BLaER1 treated with 17β-estradiol and CSF1 and Interleukin-3, amounts not matched to agents 10 nM and 100 nM (cell line): ENCODE results near the gene ZNF587B.
"Not testable (repeated sequence)": the region's sequence is repeated elsewhere in the genome, so short reads cannot be mapped to it uniquely, and the experiment has no call there.

Source experiments
- H3K27ac ChIP-seq, 11 experiments: shearing (Covaris generic); formaldehyde crosslinking; 2 replicates each; pipeline ENCODE4 v1.8.1; 2022
- H3K27me3 ChIP-seq, 11 experiments: shearing (Covaris generic); formaldehyde crosslinking; 2 replicates each; pipeline ENCODE4 v1.8.1; 2022
- H3K36me3 ChIP-seq, 11 experiments: shearing (Covaris generic); formaldehyde crosslinking; 2 replicates each; pipeline ENCODE4 v1.8.1; 2022
- H3K4me1 ChIP-seq, 10 experiments: shearing (Covaris generic); formaldehyde crosslinking; 2 replicates each; pipeline ENCODE4 v1.8.1; 2022
- H3K4me2 ChIP-seq, 11 experiments: shearing (Covaris generic); formaldehyde crosslinking; 2 replicates each; pipeline ENCODE4 v1.8.1; 2022
- H3K4me3 ChIP-seq, 10 experiments: shearing (Covaris generic); formaldehyde crosslinking; 2 replicates each; pipeline ENCODE4 v1.8.1; 2022
- H3K9ac ChIP-seq, 11 experiments: shearing (Covaris generic); formaldehyde crosslinking; 2 replicates each; pipeline ENCODE4 v1.8.1; 2022
- H3K9me3 ChIP-seq, 11 experiments: shearing (Covaris generic); formaldehyde crosslinking; replicated peaks in 1 of 11; 2 replicates each; pipeline ENCODE4 v1.8.1; 2022
- H4K20me1 ChIP-seq, 11 experiments: shearing (Covaris generic); formaldehyde crosslinking; 2 replicates each; pipeline ENCODE4 v1.8.1; 2022
- Cebpa-rat ChIP-seq, 11 experiments: shearing (Covaris generic); IDR thresholded peaks; 2 replicates each; pipeline ENCODE4 v1.8.1; 2022

The ZNF587B gene

DNA sequence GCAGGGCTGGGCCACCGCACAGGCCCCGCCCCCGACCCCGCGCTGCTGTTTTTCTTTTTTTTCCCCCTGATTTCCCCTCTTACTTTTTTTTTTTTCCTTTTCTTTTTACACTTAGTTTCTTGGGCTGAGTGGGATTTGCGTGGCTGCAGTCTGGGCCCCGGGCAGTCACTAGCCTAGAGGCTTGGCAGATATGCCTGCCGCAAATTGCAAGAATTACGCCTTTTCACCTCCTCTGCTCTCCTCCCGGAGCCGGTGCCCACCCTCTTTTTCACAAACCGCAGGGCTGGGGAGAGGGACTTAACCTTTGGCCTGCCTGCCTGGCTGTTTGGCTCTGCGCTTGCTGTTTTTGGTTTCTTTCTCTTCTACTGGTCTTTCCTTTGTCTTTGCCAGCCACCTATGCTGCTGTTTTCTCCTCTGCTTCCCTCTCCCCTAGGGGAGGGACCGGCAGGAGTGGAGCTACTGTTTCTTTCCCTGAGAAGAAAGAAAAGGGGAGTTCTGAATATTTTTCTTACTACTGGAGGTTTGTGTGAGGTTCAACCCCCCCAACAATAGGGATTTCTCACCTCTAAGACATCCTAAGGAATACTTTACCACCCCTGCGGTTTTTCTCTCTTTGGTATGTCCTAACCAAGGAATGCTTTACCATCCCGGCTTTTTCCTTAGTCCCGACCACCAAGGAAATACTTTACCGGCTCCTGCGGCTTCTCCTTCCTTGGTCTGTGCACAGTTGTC lies 26.3 kb upstream of the ZNF587B start:
- TF ChIP-seq Cebpa-rat (IDR thresholded peaks at IDR 0.05), result no peak
- Histone ChIP-seq H3K4me1 (peaks cover 0 to 52% (median 13%) of the 10 kb centered on the region in 10 experiments; a peak in 17 of 20 replicates), H3K36me3 (peaks cover 38 to 66% (median 55%) of the 10 kb centered on the region in 11 experiments), H3K4me2 (peak overlapping the region; percentile 35 to 86 (median 73)), H3K9ac (peak overlapping the region; percentile 7 to 76 (median 57); a peak in 20 of 22 replicates), H3K9me3 (no peaks in the 10 kb centered on the region), H4K20me1 (peaks cover 5 to 96% (median 39%) of the 10 kb centered on the region in 11 experiments; a peak in 16 of 22 replicates), H3K27me3 (no peaks in the 10 kb centered on the region), H3K27ac (peak overlapping the region; percentile 4 to 65 (median 43); a peak in 15 of 22 replicates), H3K4me3 (peak overlapping the region; percentile 30 to 62 (median 44))

GRCh38 chr19:57807541-57807940 lies 22.6 kb upstream of the ZNF587B start:
- H3K9me3 ChIP-seq, result no peaks in the 10 kb centered on the region
- H3K4me3 ChIP-seq, result no peak overlapping the region
- H3K36me3 ChIP-seq, result peaks cover 48 to 75% (median 64%) of the 10 kb centered on the region in 11 experiments
- no peaks in the 10 kb centered on the region for H3K27me3 ChIP-seq
- H3K4me1 ChIP-seq, result peaks cover 7 to 35% (median 17%) of the 10 kb centered on the region in 10 experiments
- no peak overlapping the region for H3K27ac ChIP-seq
- no peak overlapping the region for H3K4me2 ChIP-seq
- H4K20me1 ChIP-seq, result peaks cover 5 to 83% (median 41%) of the 10 kb centered on the region in 11 experiments; a peak in 17 of 22 replicates
- no peak overlapping the region for H3K9ac ChIP-seq
- no peak for TF ChIP-seq Cebpa-rat (IDR thresholded peaks at IDR 0.05)

DNA sequence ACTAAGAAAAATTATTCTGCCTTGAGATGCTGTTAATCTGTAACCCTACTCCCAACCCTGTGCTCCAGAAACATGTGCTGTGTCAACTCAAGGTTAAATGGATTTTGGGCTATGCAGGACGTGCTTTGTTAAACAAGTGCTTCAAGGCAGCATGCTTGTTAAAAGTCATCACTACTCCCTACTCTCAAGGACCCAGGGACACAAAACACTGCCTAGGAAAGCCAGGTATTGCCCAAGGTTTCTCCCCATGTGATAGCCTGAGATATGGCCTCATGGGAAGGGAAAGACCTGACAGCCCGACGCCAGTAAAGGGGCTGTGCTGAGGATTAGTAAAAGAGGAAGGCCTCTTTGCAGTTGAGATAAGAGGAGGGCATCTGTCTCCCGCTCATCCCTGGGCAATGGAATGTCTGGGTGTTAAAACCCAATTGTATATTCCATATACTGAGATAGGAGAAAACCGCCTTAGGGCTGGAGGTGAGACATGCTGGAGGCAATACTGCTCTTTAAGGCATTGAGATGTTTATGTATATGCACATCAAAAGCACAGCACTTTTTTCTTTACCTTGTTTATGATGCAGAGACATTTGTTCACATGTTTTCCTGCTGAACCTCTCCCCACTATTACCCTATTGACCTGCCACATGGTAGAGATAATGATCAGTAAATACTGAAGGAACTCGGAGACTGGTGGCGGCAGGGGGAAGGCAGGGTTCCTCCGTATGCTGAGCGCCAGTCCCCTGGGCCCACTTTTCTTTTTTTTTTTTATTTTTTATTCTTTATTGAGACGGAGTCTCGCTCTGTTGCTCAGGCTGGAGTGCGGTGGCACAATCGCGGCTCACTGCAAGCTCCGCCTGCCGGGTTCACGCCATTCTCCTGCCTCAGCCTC lies 19.4 kb upstream of the ZNF587B start:
- not testable (repeated sequence) for H3K27me3 ChIP-seq, H3K9ac ChIP-seq, H3K4me3 ChIP-seq, H3K4me2 ChIP-seq, H3K9me3 ChIP-seq, H3K27ac ChIP-seq
- Histone ChIP-seq H3K36me3 (peaks cover 43 to 71% (median 56%) of the 10 kb centered on the region in 11 experiments), H4K20me1 (peaks cover under 1 to 58% (median 24%) of the 10 kb centered on the region in 11 experiments; a peak in 12 of 22 replicates), H3K4me1 (peaks cover 24 to 36% (median 30%) of the 10 kb centered on the region in 10 experiments)

DNA sequence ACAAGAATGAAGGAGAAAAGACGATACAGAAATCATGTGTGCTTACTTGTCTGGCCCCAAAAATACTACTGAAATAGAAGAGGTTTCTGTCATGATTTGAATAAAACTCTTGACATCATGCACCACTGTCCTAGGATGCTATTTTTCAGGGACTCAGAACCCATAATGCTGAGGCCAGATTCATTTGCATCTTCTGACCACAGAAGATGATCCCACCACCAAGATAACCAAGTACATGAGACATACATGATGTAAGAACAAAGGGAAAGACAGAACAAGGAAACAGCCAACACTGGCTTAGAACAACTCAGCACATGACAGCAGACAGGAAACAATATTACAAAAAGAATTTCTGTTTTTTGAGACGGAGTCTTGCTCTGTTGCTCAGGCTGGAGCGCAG lies 17.9 kb upstream of the ZNF587B start:
- Histone ChIP-seq H3K27ac (peak overlapping the region in 7 of 11 experiments; percentile 2 to 52 (median 14); a peak in 8 of 22 replicates), H3K27me3 (no peaks in the 10 kb centered on the region), H3K4me2 (peak overlapping the region; percentile 6 to 97 (median 83); a peak in 20 of 22 replicates), H4K20me1 (peaks cover 0 to 44% (median 15%) of the 10 kb centered on the region in 11 experiments; a peak in 12 of 22 replicates), H3K9ac (peak overlapping the region in 3 of 11 experiments; percentile 9 to 61 (median 55); a peak in 4 of 22 replicates), H3K4me1 (peaks cover 24 to 35% (median 29%) of the 10 kb centered on the region in 10 experiments), H3K4me3 (peak overlapping the region in 1 of 10 experiments; percentile 28; a peak in 2 of 20 replicates), H3K9me3 (no peaks in the 10 kb centered on the region), H3K36me3 (peaks cover 29 to 56% (median 42%) of the 10 kb centered on the region in 11 experiments)
- no peak for TF ChIP-seq Cebpa-rat (IDR thresholded peaks at IDR 0.05)

- Histone ChIP-seq H3K36me3 (peaks cover 20 to 46% (median 32%) of the 10 kb centered on the region in 11 experiments), H3K4me2 (peak overlapping the region; percentile 83 to 97 (median 92)), H3K4me1 (peaks cover 30 to 38% (median 36%) of the 10 kb centered on the region in 10 experiments), H4K20me1 (peaks cover 0 to 34% (median 15%) of the 10 kb centered on the region in 11 experiments; a peak in 11 of 22 replicates), H3K27ac (peak overlapping the region in 8 of 11 experiments; percentile 2 to 52 (median 11); a peak in 7 of 22 replicates), H3K4me3 (peak overlapping the region; percentile 76 to 89 (median 84)), H3K9ac (peak overlapping the region in 5 of 11 experiments; percentile 61 to 87 (median 82); a peak in 6 of 22 replicates)
- H3K9me3 ChIP-seq, H3K27me3 ChIP-seq: not testable (repeated sequence)
Observed at GRCh38 chr19:57812975-57813820, 16.9 kb upstream of the ZNF587B start.

- peaks cover 0 to 32% (median 15%) of the 10 kb centered on the region in 11 experiments; a peak in 11 of 22 replicates for H4K20me1 ChIP-seq
- no peak for TF ChIP-seq Cebpa-rat (IDR thresholded peaks at IDR 0.05)
- H3K9me3 ChIP-seq, result no peaks in the 10 kb centered on the region
- H3K36me3 ChIP-seq, result peaks cover 15 to 38% (median 26%) of the 10 kb centered on the region in 11 experiments
- peak overlapping the region; percentile 74 to 88 (median 84) for H3K9ac ChIP-seq
- peaks cover 38 to 46% (median 44%) of the 10 kb centered on the region in 10 experiments for H3K4me1 ChIP-seq
- H3K27me3 ChIP-seq, result no peaks in the 10 kb centered on the region
- H3K4me2 ChIP-seq, result peak overlapping the region; percentile 83 to 97 (median 92)
- H3K4me3 ChIP-seq, result peak overlapping the region; percentile 76 to 89 (median 84)
- peak overlapping the region; percentile 63 to 80 (median 71) for H3K27ac ChIP-seq
Observed at GRCh38 chr19:57813919-57814504, 16.1 kb upstream of the ZNF587B start.

DNA sequence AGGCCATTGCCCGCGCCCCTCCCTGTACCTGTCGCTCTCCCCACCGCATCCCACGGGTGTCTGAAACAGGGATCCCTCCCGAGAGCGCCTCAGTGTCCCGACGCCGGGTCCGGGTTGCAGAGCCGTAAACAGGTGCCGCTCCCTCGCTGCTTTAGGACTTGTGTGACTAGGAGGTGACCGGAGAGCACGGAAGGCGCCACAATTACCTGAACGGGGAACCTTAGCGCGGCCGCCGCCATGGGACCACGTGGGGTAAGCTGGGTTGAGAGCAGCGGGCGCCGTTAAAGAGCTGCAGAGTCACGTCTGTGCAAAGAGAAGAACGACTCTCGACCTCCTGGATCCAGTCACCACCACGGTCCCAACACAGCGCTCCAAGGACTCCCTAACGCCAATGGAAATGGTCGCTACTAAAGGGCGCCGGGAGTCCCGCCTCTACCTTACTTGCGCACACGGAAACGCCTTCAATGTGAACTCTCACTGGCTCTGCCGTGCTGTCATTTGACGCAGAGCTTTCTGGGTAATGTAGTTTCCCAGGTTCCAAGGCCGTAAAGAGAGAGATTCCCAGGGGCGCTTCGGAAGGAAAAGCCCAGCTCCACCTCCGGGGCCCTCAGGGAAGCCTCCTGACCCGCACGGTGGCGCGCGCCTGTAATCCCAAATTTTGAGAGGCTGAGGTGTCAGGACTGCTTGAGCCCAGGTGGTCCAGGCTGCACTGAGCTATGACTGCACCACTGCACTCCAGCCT lies 15.4 kb upstream of the ZNF587B start, which contains the start of gene ZNF552:
TSS of gene ZNF552 (minus strand) at position 409 of the 742 bp plus-strand sequence. CDS start at position 239, 170 bp downstream.
- no peak for TF ChIP-seq Cebpa-rat (IDR thresholded peaks at IDR 0.05)
- Histone ChIP-seq H3K27ac (peak within 1 kb of the TSS; percentile 63 to 80 (median 71)), H4K20me1 (peaks cover 0 to 25% (median 9%) of the 10 kb centered on the region in 11 experiments; a peak in 11 of 22 replicates)

More for the DNA sequence above, 15.4 kb upstream of the ZNF587B start, which contains the start of gene ZNF552:
- Histone ChIP-seq H3K9ac (peak within 1 kb of the TSS; percentile 74 to 88 (median 84)), H3K27me3 (no peaks in the 10 kb centered on the region), H3K4me1 (peaks cover 39 to 48% (median 44%) of the 10 kb centered on the region in 10 experiments), H3K9me3 (no peaks in the 10 kb centered on the region), H3K4me3 (peak within 1 kb of the TSS; percentile 76 to 89 (median 84)), H3K36me3 (peaks cover 8 to 32% (median 19%) of the 10 kb centered on the region in 11 experiments), H3K4me2 (peak within 1 kb of the TSS; percentile 83 to 97 (median 92))
